SJSA1 (cell line): ENCODE data around the gene TLL2. TPM values are rescaled to one million over a fixed set of nuclear protein-coding genes. Genes with fewer than 3 reads are reported as not detected.

Experiments
- DNase-seq, 2 experiments: peaks; one replicate each; pipeline ENCODE4 v3.0.0-alpha.2; 2015 to 2020; ENCODE audit warnings: low spot score in 2 of 2, low read depth in 1 of 2
- H3K27ac ChIP-seq: fragments of 250-450 bp; sonication (Bioruptor Pico); 2 replicates; pipeline ENCODE4 v1.5.1; 2020; ENCODE audit warnings: mild to moderate bottlenecking, moderate library complexity
- H3K27me3 ChIP-seq: fragments of 250-450 bp; sonication (Bioruptor Pico); replicated peaks from 2 replicates; pipeline ENCODE4 v1.5.1; 2020; ENCODE audit warnings: mild to moderate bottlenecking, moderate library complexity
- H3K36me3 ChIP-seq: fragments of 250-450 bp; sonication (Bioruptor Pico); 2 replicates; pipeline ENCODE4 v1.5.1; 2020; ENCODE audit warnings: mild to moderate bottlenecking
- H3K4me1 ChIP-seq: fragments of 250-450 bp; sonication (Bioruptor Pico); replicated peaks from 2 replicates; pipeline ENCODE4 v1.6.1; 2021; ENCODE audit warnings: mild to moderate bottlenecking
- H3K4me3 ChIP-seq: fragments of 250-450 bp; sonication (Bioruptor Pico); 2 replicates; pipeline ENCODE4 v1.5.1; 2020; ENCODE audit warnings: mild to moderate bottlenecking
- H3K9me3 ChIP-seq: fragments of 250-450 bp; sonication (Bioruptor Pico); replicated peaks from 2 replicates; pipeline ENCODE4 v1.5.1; 2020; ENCODE audit warnings: mild to moderate bottlenecking
- total RNA-seq: library from RNA; depleted of rRNA; stranded (reverse); fragments of >200 nt; shearing (Covaris generic); gene quantifications from 2 replicates; pipeline ENCODE4 v1.2.3, GENCODE V29; 2014; rRNA removed

Gene TLL2
- total RNA-seq, 1 experiment from 2014 or later, result not detected

GRCh38 chr10:96333101-96333500 lies 180.6 kb downstream of the TLL2 start:
- Histone ChIP-seq H3K9me3 (no peaks in the 10 kb centered on the region), H3K36me3 (no peaks in the 10 kb centered on the region), H3K27me3 (peaks cover 23% of the 10 kb centered on the region), H3K4me3 (no peak overlapping the region), H3K4me1 (no peaks in the 10 kb centered on the region), H3K27ac (no peak overlapping the region)
- no peak for DNase-seq

GRCh38 chr10:96327462-96327861 lies 186.3 kb downstream of the TLL2 start:
- H3K4me3 ChIP-seq, result no peak overlapping the region
- H3K4me1 ChIP-seq, result no peaks in the 10 kb centered on the region

GRCh38 chr10:96325719-96326373 lies 187.9 kb downstream of the TLL2 start:
- Histone ChIP-seq H3K4me3 (no peak overlapping the region), H3K4me1 (no peaks in the 10 kb centered on the region), H3K27me3 (peaks cover 41% of the 10 kb centered on the region), H3K9me3 (no peaks in the 10 kb centered on the region), H3K36me3 (no peaks in the 10 kb centered on the region), H3K27ac (no peak overlapping the region)
- DNase-seq, result no peak

More at GRCh38 chr10:96327462-96327861, 186.3 kb downstream of the TLL2 start:
- Histone ChIP-seq H3K27ac (no peak overlapping the region), H3K36me3 (no peaks in the 10 kb centered on the region), H3K27me3 (peaks cover 43% of the 10 kb centered on the region), H3K9me3 (no peaks in the 10 kb centered on the region)
- no peak for DNase-seq

- Histone ChIP-seq H3K27ac (no peak overlapping the region), H3K27me3 (peaks cover 48% of the 10 kb centered on the region), H3K36me3 (no peaks in the 10 kb centered on the region), H3K4me1 (no peaks in the 10 kb centered on the region), H3K9me3 (no peaks in the 10 kb centered on the region; the same call in 1 of the 2 replicates), H3K4me3 (no peak overlapping the region)
- DNase-seq, result no peak
Observed at GRCh38 chr10:96324447-96324846, 189.3 kb downstream of the TLL2 start.

- no peak for DNase-seq
- Histone ChIP-seq H3K27ac (no peak overlapping the region), H3K4me3 (no peak overlapping the region), H3K27me3 (peaks cover 44% of the 10 kb centered on the region), H3K4me1 (no peaks in the 10 kb centered on the region), H3K36me3 (no peaks in the 10 kb centered on the region), H3K9me3 (no peaks in the 10 kb centered on the region; the same call in 1 of the 2 replicates)
Observed at GRCh38 chr10:96322275-96322674, 191.5 kb downstream of the TLL2 start.

- Histone ChIP-seq H3K27me3 (peaks cover 42% of the 10 kb centered on the region), H3K36me3 (no peaks in the 10 kb centered on the region), H3K9me3 (no peaks in the 10 kb centered on the region; the same call in 1 of the 2 replicates)
Observed at GRCh38 chr10:96321822-96322221, 191.9 kb downstream of the TLL2 start.

GRCh38 chr10:96319754-96320474 lies 193.8 kb downstream of the TLL2 start:
- H3K4me1 ChIP-seq, result no peaks in the 10 kb centered on the region
- H3K36me3 ChIP-seq, result no peaks in the 10 kb centered on the region
- H3K27me3 ChIP-seq, result peaks cover 29% of the 10 kb centered on the region
- H3K9me3 ChIP-seq, result no peaks in the 10 kb centered on the region; the same call in 1 of the 2 replicates
- no peak overlapping the region for H3K4me3 ChIP-seq
- DNase-seq, result no peak
- H3K27ac ChIP-seq, result no peak overlapping the region

More at GRCh38 chr10:96321822-96322221, 191.9 kb downstream of the TLL2 start:
- H3K27ac ChIP-seq, result no peak overlapping the region
- DNase-seq, result no peak
- H3K4me3 ChIP-seq, result no peak overlapping the region
- no peaks in the 10 kb centered on the region for H3K4me1 ChIP-seq

GRCh38 chr10:96317067-96317833 lies 196.5 kb downstream of the TLL2 start:
- Histone ChIP-seq H3K9me3 (no peaks in the 10 kb centered on the region; the same call in 1 of the 2 replicates), H3K27me3 (peaks cover 24% of the 10 kb centered on the region), H3K36me3 (no peaks in the 10 kb centered on the region), H3K27ac (no peak overlapping the region), H3K4me1 (no peaks in the 10 kb centered on the region), H3K4me3 (no peak overlapping the region)
- no peak for DNase-seq

Other genes starting within 250 kb of the TLL2 start
- not detected in 2 replicates for gene BLNK, start 242.4 kb downstream of the TLL2 start, total RNA-seq
- not detected in 2 replicates for gene DNTT, start 209.5 kb downstream of the TLL2 start, total RNA-seq
- not detected in 2 replicates for gene OPALIN, start 154.9 kb downstream of the TLL2 start, total RNA-seq
- gene TM9SF3, start 73.1 kb upstream of the TLL2 start, total RNA-seq, result 119 and 139 TPM in 2 replicates
- gene PIK3AP1, start 206.6 kb upstream of the TLL2 start, total RNA-seq, result 0.41 and 0.95 TPM in 2 replicates